ENCODE results near the gene NUTM1.

GRCh38 chr15:34324933-34325332 lies 18.2 kb upstream of the NUTM1 start:
- TF ChIP-seq CTCF (IDR thresholded peaks at IDR 0.05), result no peak
- TF ChIP-seq NR2C2 (CRISPR knock-in tag; IDR thresholded peaks at IDR 0.05), result no peak
- TF ChIP-seq SP1 (CRISPR knock-in tag; conservative IDR thresholded peaks at IDR 0.05), result no peak
- no peak for TF ChIP-seq JUN (CRISPR knock-in tag; IDR thresholded peaks at IDR 0.05)
- TF ChIP-seq KAT7 (CRISPR knock-in tag; IDR thresholded peaks at IDR 0.05; ENCODE audit: borderline replicate concordance), result no peak
- no peak for TF ChIP-seq ZNF121 (CRISPR knock-in tag; IDR thresholded peaks at IDR 0.05)
- TF ChIP-seq NFYB (CRISPR knock-in tag; conservative IDR thresholded peaks at IDR 0.05; ENCODE audit: low read depth), result no peak
- TF ChIP-seq ZNF512 (CRISPR knock-in tag; IDR thresholded peaks at IDR 0.05; ENCODE audit: borderline replicate concordance), result no peak
- no peak for TF ChIP-seq GABPB1 (CRISPR knock-in tag; IDR thresholded peaks at IDR 0.05)
- no peak for TF ChIP-seq STAT6 (CRISPR knock-in tag; conservative IDR thresholded peaks at IDR 0.05; ENCODE audit: low read depth)
- TF ChIP-seq ATF3 (CRISPR knock-in tag; conservative IDR thresholded peaks at IDR 0.05), result no peak
